GM19351 (cell line): ENCODE results near the gene ORC2.
A peak's percentile ranks its signal among the peaks of the same experiment; 100 is the strongest.
"Not testable (repeated sequence)": the region's sequence is repeated elsewhere in the genome, so short reads cannot be mapped to it uniquely, and the experiment has no call there.

ENCODE experiments used
- ATAC-seq: cut with Tn5 transposase; IDR thresholded peaks from one replicate; pipeline ENCODE4 v1.9.1; 2021; ENCODE audit warnings: mild to moderate bottlenecking, moderate library complexity; ENCODE audit not compliant: unreplicated experiment

ORC2 gene

DNA sequence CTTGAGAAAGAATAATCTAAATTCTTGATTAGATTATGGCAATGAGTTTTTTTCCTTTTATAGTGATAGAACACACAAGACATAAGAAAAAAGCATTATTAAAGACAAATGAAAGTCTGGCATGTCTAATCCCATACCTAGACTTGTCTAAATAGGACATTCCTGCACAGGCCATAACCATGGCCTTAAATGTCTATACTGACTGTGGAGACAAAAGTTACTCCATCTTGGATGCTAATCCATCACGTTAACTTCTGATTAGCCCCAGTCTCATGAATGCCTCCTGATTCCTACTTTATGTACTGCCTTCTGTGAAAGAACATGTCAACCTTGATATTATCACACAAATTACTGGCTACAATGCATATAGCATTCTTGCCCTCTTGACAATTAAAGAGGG, 23.6 kb downstream of the ORC2 start:
- no peak for ATAC-seq

DNA sequence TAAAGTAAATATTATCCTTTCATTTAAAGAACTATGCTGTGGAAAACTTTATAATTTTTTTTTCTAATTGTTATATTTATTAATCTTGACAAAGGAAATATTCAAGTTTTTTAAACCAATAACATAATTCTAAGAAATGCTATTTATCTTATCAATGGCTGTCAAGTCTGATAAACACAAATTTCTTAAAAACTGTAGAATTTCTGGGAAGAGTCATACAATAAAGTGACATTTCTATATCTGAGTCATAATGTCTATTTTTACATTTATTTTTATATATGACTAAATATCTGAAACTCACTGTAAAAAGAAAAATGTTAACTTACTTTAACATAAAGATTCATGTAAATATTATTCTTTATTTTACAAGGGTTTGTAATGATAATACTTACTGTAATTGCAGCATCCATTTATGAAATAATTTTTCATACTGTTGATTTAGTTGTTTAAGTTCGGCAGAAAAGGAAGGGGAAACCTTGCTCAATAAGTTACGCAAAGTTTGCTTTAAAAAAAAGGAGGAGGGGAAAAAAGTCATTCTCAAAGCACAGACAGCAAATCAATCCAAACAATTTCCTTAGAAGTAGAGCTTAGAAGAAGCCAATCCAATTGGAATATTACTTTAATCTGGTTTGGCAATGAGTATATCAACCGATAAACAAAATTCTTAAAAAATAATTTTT, 32.4 kb downstream of the ORC2 start:
- no peak for ATAC-seq

DNA sequence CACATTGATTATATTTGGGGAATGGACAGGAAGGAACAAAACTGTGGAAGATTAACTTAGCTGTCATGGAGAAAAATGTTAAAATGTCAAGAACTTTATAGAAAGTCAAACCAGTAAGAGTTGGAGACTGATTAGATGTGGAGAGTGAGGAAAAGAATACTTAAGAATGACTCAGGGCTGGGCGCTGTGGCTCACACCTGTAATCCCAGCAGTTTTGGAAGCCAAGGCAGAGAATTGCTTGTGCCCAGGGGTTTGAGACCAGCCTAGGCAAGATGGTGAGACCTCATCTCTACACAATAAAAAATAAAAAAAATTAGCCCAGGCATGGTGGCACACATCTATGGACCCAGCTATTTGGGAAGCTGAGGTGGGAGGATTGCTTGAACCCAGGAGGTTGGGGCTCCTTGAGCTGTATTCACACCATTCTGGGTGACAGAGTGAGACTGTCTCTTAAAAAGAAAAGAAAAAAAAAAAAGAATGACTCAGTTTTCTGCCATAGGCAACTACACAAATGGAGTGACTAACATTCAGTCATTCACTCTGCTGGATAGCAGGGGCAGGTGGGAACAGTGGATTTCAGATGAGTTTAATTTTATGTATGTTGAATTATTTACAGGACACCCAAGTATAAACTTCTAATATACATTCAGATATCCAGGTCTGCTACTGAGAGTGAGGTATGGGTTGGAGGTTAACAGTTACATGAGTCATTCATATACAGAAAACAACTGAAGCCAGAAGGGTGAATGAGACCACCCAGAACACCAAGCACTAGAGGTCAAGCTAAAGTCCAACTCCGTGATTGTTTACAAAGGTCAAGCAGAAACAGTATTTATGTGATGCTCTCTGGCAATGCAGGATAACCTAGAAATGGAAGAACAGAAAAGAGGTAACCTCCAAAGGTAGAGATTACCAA, 33.9 kb downstream of the ORC2 start:
- ATAC-seq: no peak

DNA sequence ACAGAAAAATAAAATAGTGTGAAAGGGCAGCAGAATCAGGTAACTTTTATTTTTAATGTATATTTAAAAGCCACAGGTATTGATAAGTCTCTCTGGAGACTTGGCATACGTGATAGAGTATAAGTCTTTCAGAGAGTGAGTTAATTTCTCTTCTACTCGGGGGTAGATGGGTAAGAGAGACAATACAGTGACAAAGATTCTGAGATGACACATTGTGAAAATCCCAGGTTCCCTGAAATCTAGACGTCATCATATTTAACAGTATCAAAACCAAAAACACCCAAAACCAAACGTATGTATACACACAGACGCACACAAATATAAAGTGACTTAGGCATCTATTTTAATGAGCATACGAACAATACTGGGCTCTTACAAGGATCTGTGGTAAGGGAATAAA, 41.0 kb downstream of the ORC2 start:
- ATAC-seq: no peak

DNA sequence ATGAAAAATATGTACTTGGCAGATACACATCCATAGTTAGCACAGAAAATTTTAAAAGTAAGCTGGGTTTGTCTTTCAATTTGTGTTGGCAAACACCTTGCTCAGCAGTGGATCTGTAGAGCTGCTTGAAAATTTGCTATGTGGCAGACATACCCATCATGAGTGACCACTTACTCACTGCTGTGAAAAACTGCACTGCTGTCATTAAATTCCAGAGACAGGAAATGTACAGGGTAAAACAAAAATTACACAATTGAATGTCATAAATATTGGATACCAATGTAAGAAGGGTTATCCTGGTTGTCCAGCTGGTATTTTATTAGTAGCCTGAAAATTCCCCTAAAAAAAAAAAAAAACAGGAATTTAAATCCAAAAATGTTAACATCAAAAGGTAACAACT, 49.8 kb downstream of the ORC2 start:
- ATAC-seq: no peak

GRCh38 chr2:200909958-200910357, 53.5 kb downstream of the ORC2 start:
- no peak for ATAC-seq

DNA sequence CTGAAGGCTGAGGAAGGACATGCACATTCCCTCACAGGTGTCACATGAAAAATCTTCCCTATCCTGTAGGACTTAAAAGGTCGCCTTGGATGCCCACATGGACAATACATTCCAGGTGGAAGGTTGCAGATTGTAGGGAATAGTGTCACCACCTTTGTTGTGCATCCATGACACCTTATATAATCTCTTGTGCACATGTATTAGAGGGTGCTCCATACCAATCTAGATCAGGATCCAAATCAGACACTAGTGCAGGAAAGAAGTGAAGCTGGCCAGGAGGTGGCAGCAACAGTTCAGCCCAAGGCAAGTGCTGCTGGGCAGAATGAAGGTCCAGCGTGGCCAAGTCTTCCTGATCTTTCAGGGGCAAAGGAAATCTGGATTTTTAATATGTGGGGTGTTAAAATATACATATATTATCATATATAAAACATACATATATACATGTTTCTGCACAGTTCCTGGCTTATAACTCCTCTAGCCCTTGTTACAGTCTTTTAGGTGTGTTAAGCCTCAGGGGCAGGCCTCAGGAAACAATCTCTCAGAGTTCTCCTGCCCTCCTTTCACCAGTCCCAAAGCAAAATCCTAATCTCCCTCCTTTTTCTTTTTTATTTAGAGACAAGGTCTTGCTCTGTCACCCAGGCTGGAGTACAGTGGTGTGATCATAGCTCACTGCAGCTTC, 57.7 kb downstream of the ORC2 start:
- no peak for ATAC-seq

GRCh38 chr2:200901459-200902072, 61.9 kb downstream of the ORC2 start:
- peak; percentile 100 for ATAC-seq

DNA sequence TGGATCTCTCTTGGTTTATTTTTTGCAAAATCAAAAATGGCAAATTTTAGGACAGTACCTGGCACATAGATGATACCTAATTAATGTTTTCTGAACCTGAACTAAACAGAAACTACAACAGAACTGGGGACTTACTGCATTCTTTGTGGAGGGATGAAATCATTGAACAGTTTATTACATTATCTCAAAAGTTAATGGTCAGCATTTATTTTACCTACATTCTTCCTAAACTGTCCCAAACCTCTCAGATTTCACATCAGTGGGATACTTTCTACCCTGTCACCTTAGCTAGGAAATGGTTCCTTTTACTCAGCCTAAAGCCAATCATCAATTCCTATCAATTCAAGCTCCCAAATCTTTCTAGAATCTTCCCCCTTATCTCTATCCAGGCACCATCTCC, 64.0 kb downstream of the ORC2 start:
- no peak for ATAC-seq

- ATAC-seq: peak; percentile 88
Measured at GRCh38 chr2:200888704-200889625, 74.5 kb downstream of the ORC2 start, which contains the start of the genes NIF3L1 and PPIL3. TSS of gene NIF3L1 (plus strand) at chr2:200889371. CDS start at chr2:200891944, 2,573 bp downstream. TSS of gene PPIL3 (minus strand) at chr2:200889077. CDS start at chr2:200887615, 1,462 bp downstream.

DNA sequence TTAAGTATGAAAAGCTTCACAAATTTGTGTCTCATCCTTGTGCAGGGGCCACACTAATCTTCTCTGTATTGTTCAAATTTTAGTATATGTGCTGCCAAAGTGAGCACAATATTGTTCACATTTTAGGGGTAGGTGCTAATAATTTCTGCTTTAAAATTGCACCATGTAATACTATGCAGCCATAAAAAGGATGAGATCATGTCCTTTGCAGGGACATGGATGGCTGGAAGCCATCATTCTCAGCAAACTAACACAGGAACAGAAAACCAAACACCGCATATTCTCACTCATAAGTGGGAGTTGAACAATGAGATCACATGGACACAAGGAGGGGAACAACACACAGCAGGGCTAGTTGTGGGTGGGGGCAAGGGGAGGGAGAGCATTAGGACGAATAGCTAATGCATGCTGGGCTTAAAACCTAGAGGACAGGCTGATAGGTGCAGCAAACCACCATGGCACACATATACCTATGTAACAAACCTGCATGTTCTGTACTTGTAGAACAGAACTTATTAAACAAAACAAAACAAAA, 81.7 kb downstream of the ORC2 start:
- ATAC-seq: not testable (repeated sequence)

GRCh38 chr2:200878289-200878880, 85.1 kb downstream of the ORC2 start:
- ATAC-seq: no peak

DNA sequence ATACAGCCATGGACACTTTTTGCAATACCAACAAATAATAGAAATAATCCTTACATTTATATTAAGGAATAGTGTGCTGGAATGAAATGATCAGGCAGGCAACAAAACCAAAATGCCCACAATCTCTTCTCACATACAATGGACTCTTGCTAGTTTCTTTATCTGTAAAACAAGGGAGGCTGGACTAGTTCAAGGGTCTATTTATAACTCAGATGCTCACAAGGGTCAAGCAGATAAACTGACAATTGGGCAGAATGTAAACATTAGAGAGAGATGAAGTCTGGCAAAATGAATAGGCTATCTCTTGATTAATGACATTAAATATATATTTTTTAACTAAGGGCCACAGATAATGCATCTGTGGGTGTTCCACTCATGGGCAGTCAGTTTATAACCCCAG, 86.0 kb downstream of the ORC2 start:
- no peak for ATAC-seq

DNA sequence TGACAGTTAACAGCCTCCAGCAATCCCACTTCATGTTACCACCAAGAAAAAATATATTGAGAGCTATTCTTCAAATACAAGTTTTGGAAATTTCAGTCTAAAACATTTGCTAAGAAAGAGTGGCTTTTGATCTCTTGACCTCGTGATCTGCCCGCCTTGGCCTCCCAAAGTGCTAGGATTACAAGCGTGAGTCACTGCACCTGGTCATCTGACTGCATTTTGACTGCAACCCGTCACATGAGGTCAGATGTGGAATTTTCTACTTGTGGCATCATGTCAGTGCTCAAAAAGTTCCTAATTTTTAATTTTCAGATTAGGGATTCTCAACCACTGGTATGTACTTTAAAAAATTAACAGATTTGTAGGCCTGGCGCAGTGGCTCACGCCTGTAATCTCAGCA, 89.9 kb downstream of the ORC2 start:
- no peak for ATAC-seq

DNA sequence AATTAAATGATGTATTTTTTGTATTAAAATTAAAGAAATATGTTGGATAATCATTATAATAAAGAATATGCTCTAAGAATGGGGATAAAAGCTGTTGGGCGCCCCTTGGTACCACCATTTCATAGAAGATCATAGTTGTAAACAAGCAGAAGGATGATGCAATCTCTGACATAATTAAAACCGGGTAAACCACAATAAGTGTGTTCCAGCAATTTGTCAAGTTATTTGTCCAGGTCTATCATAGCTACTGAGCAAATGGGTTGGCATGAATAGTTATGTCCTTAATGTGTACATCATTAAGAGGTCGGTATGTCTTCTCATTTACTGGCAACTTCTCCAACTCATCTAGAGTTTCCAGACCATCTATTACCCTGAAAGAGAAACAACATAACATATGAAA, 92.3 kb downstream of the ORC2 start:
- ATAC-seq: no peak

DNA sequence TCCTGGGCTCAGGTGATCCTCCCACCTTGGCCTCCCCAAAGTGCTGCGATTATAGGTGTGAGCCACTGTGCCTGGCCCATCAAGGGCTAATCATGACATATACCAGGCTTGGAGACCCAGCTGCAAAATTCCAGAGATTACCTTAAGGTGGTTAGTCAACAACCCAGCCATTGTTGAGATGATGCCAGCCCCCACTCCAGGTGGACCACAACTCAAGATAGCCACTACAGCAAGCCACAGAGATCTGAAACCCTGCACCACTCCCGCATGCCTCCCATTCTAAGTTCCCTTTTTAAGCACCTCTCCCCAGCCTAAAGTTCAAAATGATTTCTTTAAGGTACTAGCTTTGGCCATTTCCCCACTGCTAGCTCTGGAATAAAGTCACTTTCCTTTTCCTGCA, 94.4 kb downstream of the ORC2 start:
- no peak for ATAC-seq

GRCh38 chr2:200864176-200865034, 99.1 kb downstream of the ORC2 start, which contains the start of gene CLK1:
TSS of gene CLK1 (minus strand) at chr2:200864658. CDS start at chr2:200861862, 2,796 bp downstream.
- ATAC-seq: peak; percentile 80

- ATAC-seq: no peak
Measured at GRCh38 chr2:200863782-200864175, 99.7 kb downstream of the ORC2 start.
